Skin of body (tissue), 2 donors: ENCODE results near the gene CTCFL. TPM values are rescaled to one million over a fixed set of nuclear protein-coding genes. Genes with fewer than 3 reads are reported as not detected.

Experiments
- DNase-seq: peaks from one replicate; lab custom pipeline; 2025; lab: John Stamatoyannopoulos, UW
- total RNA-seq: library from RNA; depleted of rRNA; stranded (reverse); fragments of >200 nt; gene quantifications from one replicate; pipeline ENCODE4 v1.2.3, GENCODE V29; 2014

Gene CTCFL
- total RNA-seq, 1 donor from 2014 or later: 0.10 TPM

DNA sequence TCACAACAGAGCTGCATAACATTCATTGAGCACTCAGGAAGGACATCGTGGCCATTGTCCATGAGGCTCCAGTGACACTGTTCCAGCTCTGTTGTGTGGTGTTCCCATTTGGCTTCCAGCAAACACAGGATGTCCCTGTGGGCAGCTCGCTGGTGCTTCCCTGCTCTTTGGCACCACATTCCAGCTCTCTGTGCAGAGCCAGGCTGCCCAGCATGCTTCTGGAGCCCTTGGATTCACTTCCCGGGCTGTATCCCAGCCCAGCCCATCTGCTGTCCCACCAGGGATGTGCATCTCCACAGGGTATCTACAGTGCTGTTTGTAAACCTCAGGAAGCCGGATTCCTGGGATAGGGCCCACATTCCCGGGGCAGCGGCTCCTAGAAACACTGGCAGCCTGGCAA, 57.2 kb downstream of the CTCFL start:
- no peak for DNase-seq

GRCh38 chr20:57465943-57466342, 59.0 kb downstream of the CTCFL start:
- no peak for DNase-seq

DNA sequence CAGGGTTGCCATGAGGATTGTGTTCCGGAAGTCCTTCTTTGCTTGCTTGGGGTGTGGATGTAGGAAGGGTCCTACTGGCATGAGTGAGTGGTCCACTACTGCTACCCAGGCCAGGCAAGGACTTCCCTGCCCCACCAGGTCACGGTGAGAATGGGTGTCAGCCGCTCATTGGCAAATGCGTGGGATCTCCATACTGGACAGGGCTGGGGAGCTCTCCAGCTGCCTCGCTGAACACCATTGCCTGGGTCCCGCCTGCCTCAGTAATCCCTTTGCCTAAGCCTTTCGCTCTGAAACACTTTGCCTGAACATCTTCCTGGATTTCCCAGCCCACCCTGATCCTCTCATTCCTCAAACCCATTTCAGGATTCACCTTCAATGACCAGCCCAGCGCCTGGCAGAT, 59.5 kb downstream of the CTCFL start:
- no peak for DNase-seq

GRCh38 chr20:57464642-57465211, 60.2 kb downstream of the CTCFL start:
- no peak for DNase-seq

DNA sequence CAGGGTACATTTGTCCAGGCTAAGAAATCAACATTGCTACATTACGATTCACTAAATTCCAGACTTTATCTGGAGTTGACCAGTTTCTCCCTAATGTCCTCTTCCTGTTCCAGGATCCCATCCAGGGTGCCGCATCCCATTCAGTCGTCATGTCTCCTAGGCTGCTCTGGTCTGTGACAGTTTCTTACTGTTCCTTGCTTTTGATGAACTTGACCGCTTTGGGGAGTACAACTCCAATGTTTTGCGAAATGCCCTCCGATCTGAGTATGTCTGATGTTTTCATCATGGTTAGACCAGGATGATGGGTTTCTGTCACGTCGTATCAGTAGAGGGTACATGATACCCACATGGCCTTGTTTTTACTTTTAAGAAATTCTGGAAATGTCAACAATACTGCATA, 62.2 kb downstream of the CTCFL start:
- no peak for DNase-seq

DNA sequence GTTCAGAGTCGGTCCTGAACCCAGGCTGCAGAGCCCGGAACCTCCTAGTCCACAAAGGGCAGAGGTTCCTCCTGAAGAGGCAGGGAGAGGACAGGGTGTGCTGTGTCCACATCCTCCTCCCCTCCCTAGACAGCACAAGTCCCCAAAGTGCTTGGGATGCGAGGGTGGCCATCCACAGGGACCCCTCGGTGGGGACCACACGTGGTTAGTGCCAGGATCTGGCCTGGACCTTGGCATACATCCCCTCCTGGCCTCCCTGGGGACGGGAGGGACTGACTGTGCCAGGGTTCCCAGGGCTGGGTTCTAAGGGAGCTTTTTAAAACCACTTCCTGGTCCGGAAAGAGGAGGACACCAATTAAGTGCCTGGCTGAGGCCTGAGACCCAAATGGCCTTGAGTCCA, 63.2 kb downstream of the CTCFL start:
- no peak for DNase-seq

GRCh38 chr20:57460781-57461465, 64.0 kb downstream of the CTCFL start:
- DNase-seq: no peak

DNA sequence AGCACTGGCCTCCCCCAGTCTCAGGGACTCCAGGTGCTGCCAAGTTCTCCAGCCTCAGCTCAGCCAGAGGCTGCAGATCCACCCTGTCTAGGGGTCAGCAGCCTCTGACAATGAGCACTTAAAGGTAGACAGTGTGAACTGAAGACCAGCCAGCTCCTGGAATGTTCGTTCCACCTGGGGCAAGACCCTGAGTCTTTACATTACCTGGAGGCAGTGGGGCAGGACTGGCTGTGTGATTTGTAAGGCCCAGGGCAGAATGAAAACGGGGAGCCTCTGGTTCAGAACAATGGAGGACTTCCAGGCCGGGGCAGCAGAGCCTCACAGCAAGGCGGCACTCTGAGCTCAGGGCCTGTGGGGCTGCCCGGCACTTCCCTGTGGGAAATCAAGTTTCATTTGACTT, 65.0 kb downstream of the CTCFL start:
- no peak for DNase-seq

GRCh38 chr20:57459278-57459677, 65.7 kb downstream of the CTCFL start:
- no peak for DNase-seq

GRCh38 chr20:57458400-57459160, 66.4 kb downstream of the CTCFL start:
- DNase-seq: no peak

DNA sequence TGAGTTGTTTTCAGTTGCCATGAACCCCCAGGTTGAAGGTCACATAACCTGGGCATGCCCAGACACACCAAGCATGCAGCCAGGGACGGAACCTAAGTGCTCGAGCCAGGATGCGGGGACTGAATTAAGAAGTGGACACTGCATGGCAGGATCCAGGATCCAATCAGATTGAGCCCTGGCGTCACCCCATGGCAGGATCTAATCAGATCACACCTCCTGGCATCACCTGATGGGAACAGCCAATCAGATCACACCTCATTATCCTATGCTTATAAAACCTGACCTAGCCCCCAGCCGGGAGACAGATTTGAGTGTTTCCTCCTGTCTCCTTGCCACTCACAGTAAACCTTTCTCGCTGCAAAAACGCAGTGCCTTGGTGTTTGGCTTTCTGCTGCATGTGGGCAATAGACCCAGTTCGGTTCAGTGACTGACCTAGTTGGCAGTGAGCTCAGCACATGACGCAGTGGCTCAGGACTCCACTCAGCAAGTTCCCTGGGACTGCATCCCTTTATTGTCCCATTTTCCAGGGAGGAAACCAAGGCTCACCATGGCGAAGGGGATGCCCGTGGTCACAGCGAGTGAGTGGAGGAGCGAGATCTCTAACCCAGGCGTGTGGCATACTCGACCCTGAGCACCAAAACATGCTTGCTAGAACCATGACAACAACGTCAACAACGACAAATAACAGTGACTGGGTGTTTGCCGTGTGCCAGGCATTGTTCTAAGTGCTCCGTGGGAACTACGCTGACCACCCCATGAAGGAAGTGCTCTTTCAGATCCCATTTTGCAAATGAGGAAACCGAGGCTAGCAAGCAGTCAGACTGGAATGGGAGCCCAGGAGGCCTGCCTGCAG, 67.5 kb downstream of the CTCFL start:
- DNase-seq: no peak

- DNase-seq: no peak
Measured at GRCh38 chr20:57456116-57456515, 68.8 kb downstream of the CTCFL start.

- DNase-seq: no peak
Measured at GRCh38 chr20:57455386-57455785, 69.6 kb downstream of the CTCFL start.

- DNase-seq: no peak
Measured at GRCh38 chr20:57451795-57452661, 72.9 kb downstream of the CTCFL start.

- DNase-seq: no peak
Measured at GRCh38 chr20:57451431-57451794, 73.5 kb downstream of the CTCFL start.

DNA sequence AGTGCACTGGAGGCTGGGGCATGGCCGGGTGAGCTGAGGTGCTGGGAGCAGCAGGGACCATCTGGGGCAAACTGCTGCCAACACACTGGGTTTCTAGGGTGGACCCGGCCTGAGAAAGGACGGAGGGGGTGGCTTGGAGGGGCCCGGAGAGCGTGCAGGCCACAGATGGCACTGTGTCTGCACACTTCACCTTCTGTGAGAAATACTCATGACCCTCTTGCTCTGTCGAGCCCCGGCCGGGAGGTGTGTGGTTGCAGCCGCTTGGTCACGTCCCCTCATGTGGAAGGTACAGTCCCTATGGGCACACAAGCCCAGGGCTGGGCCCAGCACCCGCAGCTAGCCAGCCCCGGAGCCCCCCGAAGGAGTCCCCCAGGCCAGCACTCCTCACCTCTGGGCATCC, 74.0 kb downstream of the CTCFL start:
- DNase-seq: no peak

DNA sequence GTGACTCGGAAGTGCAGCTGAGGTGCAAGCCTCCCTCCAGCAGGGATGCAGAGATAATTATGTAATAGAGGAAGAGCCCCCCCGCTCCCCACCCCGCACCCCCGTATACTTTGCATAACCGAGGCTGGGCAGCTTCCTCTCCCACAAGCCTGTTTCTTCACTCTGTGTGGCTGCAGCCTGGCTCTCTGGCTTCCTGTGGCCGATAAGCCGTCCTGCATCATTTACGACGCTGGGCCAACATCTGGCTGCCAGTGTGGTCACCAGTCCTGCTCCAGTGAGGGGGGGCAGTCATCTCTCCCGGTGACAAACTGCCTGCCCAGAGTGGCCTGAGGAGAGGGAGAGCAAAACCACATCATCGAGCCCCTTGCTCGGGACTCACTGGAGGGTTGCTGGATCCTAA, 74.5 kb downstream of the CTCFL start:
- DNase-seq: no peak

DNA sequence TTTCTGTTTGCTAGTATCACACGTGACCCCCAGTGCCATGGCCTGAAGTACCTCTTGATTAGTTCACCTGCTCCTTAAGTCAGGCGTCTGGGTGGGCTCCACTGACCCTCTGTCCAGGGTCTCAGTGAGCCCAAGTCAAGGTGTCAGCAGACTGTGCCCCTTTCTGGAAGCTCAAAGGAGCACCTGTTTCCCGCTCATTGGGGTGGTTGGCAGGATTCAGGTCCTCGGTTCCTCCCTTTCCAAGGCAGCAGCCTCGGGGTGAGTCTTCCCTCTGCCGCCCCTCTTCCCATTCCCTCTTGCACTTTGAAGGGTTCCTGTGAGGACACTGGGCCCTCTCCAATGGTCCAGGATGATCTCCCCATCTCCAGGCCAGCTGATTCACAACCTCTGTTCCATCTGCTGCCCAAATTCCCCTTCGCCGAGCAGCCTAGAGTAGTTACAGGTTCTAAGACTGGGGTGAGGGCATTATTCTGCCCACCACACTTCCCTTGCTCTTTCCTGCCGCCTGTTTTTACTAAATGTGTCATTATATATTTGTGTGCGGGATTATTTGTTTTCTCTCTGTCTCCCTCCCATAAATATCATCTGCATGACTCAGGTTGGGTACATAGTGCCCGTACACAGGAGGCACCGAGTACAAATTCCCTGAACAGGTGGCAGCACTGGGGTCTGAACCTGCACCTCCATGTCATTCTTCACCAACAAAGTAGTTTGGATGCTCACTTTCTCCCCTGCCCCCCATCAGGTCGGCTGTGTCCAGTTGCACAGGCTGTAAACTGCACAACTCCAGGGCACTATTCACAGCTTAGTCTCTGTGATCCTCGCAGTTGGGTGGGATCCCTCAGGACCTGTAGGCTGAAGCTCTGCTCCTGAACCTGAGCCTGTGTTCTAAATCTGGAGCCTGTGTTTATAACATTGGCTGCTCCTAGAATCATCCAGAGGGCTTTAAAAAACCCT, 75.3 kb downstream of the CTCFL start:
- no peak for DNase-seq

DNA sequence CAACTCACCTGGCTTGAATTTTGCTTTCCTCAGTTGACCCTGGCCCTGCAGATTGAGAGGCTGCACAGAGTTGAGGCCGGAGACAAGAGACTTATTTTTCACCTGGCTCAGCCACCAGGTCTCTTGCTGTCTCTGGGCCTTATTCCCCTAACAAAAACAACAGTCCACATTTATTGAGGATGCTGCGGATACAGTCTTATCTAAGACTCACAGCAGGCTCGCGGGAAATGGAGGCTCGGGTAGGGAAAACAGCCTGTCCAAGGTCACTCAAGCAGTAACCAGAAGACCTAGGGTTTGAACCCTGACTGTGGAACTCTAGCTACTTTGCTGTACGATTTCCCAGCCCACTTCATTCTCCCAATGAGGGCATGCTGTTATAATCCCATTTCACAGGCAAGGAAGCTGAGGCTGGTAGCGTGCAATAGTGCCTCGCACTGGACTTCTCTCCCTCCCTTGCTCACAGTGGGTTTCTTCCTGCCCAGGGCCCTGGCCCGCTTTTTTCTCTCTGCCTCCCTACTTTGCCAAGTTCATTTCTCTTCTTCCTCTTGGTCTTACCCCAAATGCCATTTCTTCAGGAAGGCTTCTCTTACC, 76.1 kb downstream of the CTCFL start:
- DNase-seq: no peak
